Astrocyte (in vitro differentiated cells and primary cell): ENCODE results near the gene CDK17. TPM values are rescaled to one million over a fixed set of nuclear protein-coding genes. Genes with fewer than 3 reads are reported as not detected.
A peak's percentile ranks its signal among the peaks of the same experiment; 100 is the strongest.

Source experiments
- DNase-seq: peaks from one replicate; pipeline ENCODE4 v3.0.0-alpha.2; 2010; ENCODE audit warnings: low read depth
- FAIRE-seq: peaks from 2 replicates; lab custom pipeline; 2011; peaks lifted over from hg19 to GRCh38; lab: Jason Lieb, UNC
- H2AFZ ChIP-seq: 2 replicates; pipeline ENCODE4 v1.6.0; 2012; ENCODE audit warnings: low read depth, low read length, inconsistent platforms
- H3K27ac ChIP-seq: 2 replicates; pipeline ENCODE4 v1.5.1; 2011; ENCODE audit warnings: low read depth, low read length, inconsistent platforms
- H3K27me3 ChIP-seq: 2 replicates; pipeline ENCODE4 v1.6.0; 2011; ENCODE audit warnings: low read length, inconsistent platforms; ENCODE audit not compliant: insufficient read depth
- H3K36me3 ChIP-seq: 2 replicates; pipeline ENCODE4 v1.5.1; 2011; ENCODE audit warnings: low read length, inconsistent platforms; ENCODE audit not compliant: insufficient read depth
- H3K4me1 ChIP-seq: 2 replicates; pipeline ENCODE4 v1.5.1; 2011; ENCODE audit warnings: low read length, inconsistent platforms; ENCODE audit not compliant: insufficient read depth
- H3K4me2 ChIP-seq: 2 replicates; pipeline ENCODE4 v1.6.0; 2012; ENCODE audit warnings: low read length, inconsistent platforms
- H3K4me3 ChIP-seq: 2 replicates; pipeline ENCODE4 v1.5.1; 2011; ENCODE audit warnings: low read depth, mild to moderate bottlenecking, low read length, inconsistent platforms; ENCODE audit not compliant: insufficient read depth
- H3K79me2 ChIP-seq: 2 replicates; pipeline ENCODE4 v1.6.0; 2012; ENCODE audit warnings: mild to moderate bottlenecking, low read length, inconsistent platforms; ENCODE audit not compliant: insufficient read depth
- H3K9ac ChIP-seq: 2 replicates; pipeline ENCODE4 v1.6.0; 2012; ENCODE audit warnings: mild to moderate bottlenecking, low read length, inconsistent platforms
- H3K9me3 ChIP-seq: 2 replicates; pipeline ENCODE4 v1.5.1; 2012; ENCODE audit warnings: low read depth, mild to moderate bottlenecking, low read length, inconsistent platforms; ENCODE audit not compliant: insufficient read depth
- H4K20me1 ChIP-seq: 2 replicates; pipeline ENCODE4 v1.6.0; 2012; ENCODE audit warnings: low read length, inconsistent platforms; ENCODE audit not compliant: insufficient read depth
- H3K27ac Mint-ChIP-seq: one replicate; pipeline ENCODE4 v1.8.0; 2021; ENCODE audit warnings: mild to moderate bottlenecking, mixed read lengths; ENCODE audit not compliant: unreplicated experiment
- H3K27me3 Mint-ChIP-seq: one replicate; pipeline ENCODE4 v1.8.0; 2021; ENCODE audit warnings: low read depth, mixed read lengths; ENCODE audit not compliant: unreplicated experiment
- H3K36me3 Mint-ChIP-seq: one replicate; pipeline ENCODE4 v1.8.0; 2021; ENCODE audit warnings: low read depth, mixed read lengths; ENCODE audit not compliant: unreplicated experiment
- H3K4me1 Mint-ChIP-seq: one replicate; pipeline ENCODE4 v1.8.0; 2021; ENCODE audit warnings: low read depth, mixed read lengths; ENCODE audit not compliant: unreplicated experiment
- H3K4me3 Mint-ChIP-seq: one replicate; pipeline ENCODE4 v1.8.0; 2021; ENCODE audit warnings: mild to moderate bottlenecking, moderate library complexity, mixed read lengths; ENCODE audit not compliant: unreplicated experiment
- H3K9me3 Mint-ChIP-seq: one replicate; pipeline ENCODE4 v1.8.0; 2021; ENCODE audit warnings: mild to moderate bottlenecking, mixed read lengths; ENCODE audit not compliant: unreplicated experiment
- CTCF ChIP-seq: IDR thresholded peaks from 2 replicates; pipeline ENCODE4 v1.5.1; 2011; ENCODE audit warnings: low read depth, mild to moderate bottlenecking, inconsistent platforms, low read length, moderate library complexity; ENCODE audit not compliant: insufficient read depth
- EZH2 ChIP-seq: IDR thresholded peaks from 2 replicates; pipeline ENCODE4 v1.6.1; 2012; ENCODE audit warnings: mild to moderate bottlenecking, low read length, inconsistent platforms; ENCODE audit not compliant: insufficient read depth
- total RNA-seq: library from RNA; stranded (reverse); gene quantifications from 2 replicates; pipeline ENCODE4 v1.2.1, GENCODE V29; 2021

The CDK17 gene
- total RNA-seq, 1 donor from 2014 or later, result 64.2 TPM

DNA sequence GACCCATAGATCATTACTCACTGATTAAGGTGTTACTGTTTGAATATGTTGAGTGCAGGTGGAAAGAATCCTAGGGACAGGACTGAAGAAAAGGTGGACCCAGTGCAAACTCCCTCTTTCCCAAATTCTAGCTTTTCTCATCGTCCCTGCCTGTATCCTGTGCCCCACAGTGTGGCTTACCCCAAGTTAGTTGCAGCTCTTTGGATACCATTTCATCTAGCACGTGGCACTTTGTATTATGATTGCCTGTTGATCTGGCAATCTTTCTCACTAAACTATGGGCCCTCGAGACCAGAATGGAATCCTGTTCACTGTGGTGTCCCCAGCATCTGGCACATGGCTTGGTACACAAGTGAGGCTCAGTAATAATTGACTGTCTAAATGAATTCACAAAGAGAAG is 139.6 kb downstream of the CDK17 start:
- no peak for TF ChIP-seq CTCF
- TF ChIP-seq EZH2, result no peak

GRCh38 chr12:96260231-96260630 is 140.0 kb downstream of the CDK17 start:
- peaks cover 20% of the 10 kb centered on the region for H3K36me3 Mint-ChIP-seq
- Histone ChIP-seq H3K36me3 (peaks cover 33% of the 10 kb centered on the region), H4K20me1 (peaks cover 90% of the 10 kb centered on the region), H3K9ac (no peak overlapping the region), H3K27me3 (no peaks in the 10 kb centered on the region), H3K27ac (no peak overlapping the region), H3K4me1 (peaks cover 17% of the 10 kb centered on the region), H3K4me2 (no peak overlapping the region), H2AFZ (no peak overlapping the region), H3K9me3 (no peaks in the 10 kb centered on the region), H3K79me2 (peaks cover 78% of the 10 kb centered on the region), H3K4me3 (no peak overlapping the region)
- no peak overlapping the region for H3K27ac Mint-ChIP-seq
- H3K4me1 Mint-ChIP-seq, result peaks cover 7% of the 10 kb centered on the region
- FAIRE-seq, result no peak
- H3K27me3 Mint-ChIP-seq, result no peaks in the 10 kb centered on the region
- no peaks in the 10 kb centered on the region for H3K9me3 Mint-ChIP-seq
- no peak overlapping the region for H3K4me3 Mint-ChIP-seq
- TF ChIP-seq EZH2 (no peak), CTCF (no peak)
- no peak for DNase-seq

More for the DNA sequence above, 139.6 kb downstream of the CDK17 start:
- peaks cover 75% of the 10 kb centered on the region for H3K79me2 ChIP-seq
- H3K27me3 Mint-ChIP-seq, result no peaks in the 10 kb centered on the region
- peaks cover 33% of the 10 kb centered on the region for H3K36me3 ChIP-seq
- H3K9me3 Mint-ChIP-seq, result no peaks in the 10 kb centered on the region
- H3K4me1 Mint-ChIP-seq, result peaks cover 7% of the 10 kb centered on the region
- no peak overlapping the region for H3K27ac Mint-ChIP-seq
- H3K9me3 ChIP-seq, result no peaks in the 10 kb centered on the region
- no peaks in the 10 kb centered on the region for H3K27me3 ChIP-seq
- peak overlapping the region; percentile 25 for H3K4me3 Mint-ChIP-seq
- H3K4me1 ChIP-seq, result peaks cover 16% of the 10 kb centered on the region
- FAIRE-seq (no peak), DNase-seq (no peak)
- H3K4me3 ChIP-seq, result no peak overlapping the region
- no peak overlapping the region for H2AFZ ChIP-seq
- no peak overlapping the region for H3K9ac ChIP-seq
- H4K20me1 ChIP-seq, result peaks cover 88% of the 10 kb centered on the region
- peaks cover 20% of the 10 kb centered on the region for H3K36me3 Mint-ChIP-seq
- no peak overlapping the region for H3K4me2 ChIP-seq
- H3K27ac ChIP-seq, result no peak overlapping the region

- Mint-ChIP-seq H3K9me3 (no peaks in the 10 kb centered on the region), H3K27ac (no peak overlapping the region), H3K36me3 (peaks cover 23% of the 10 kb centered on the region), H3K4me1 (peaks cover 3% of the 10 kb centered on the region), H3K4me3 (no peak overlapping the region), H3K27me3 (no peaks in the 10 kb centered on the region)
- Histone ChIP-seq H3K4me2 (peak overlapping the region; percentile 4), H2AFZ (no peak overlapping the region), H3K9me3 (no peaks in the 10 kb centered on the region), H3K27ac (peak overlapping the region; percentile 40), H3K27me3 (no peaks in the 10 kb centered on the region), H3K4me1 (peaks cover 20% of the 10 kb centered on the region), H3K4me3 (no peak overlapping the region), H4K20me1 (peaks cover 90% of the 10 kb centered on the region), H3K9ac (no peak overlapping the region), H3K79me2 (peaks cover 84% of the 10 kb centered on the region), H3K36me3 (peaks cover 25% of the 10 kb centered on the region)
- DNase-seq (peak; percentile 60), FAIRE-seq (no peak)
- TF ChIP-seq CTCF, result no peak
Measured at GRCh38 chr12:96258104-96258961, 141.9 kb downstream of the CDK17 start.
